22Rv1 (cell line): ENCODE results near the gene HMG20B.

ENCODE experiments used
- H3K27ac ChIP-seq: fragments of 450-650 bp; 2 replicates; pipeline ENCODE4 v1.5.1; 2017
- ZFX ChIP-seq: fragments of 450-650 bp; IDR thresholded peaks from 2 replicates; pipeline ENCODE4 v1.6.1; 2017; ENCODE audit warnings: antibody characterized with exemption, borderline replicate concordance
- TF ChIP-seq, protein P1 (sequence below): fragments of 450-650 bp; IDR thresholded peaks from 2 replicates; pipeline ENCODE4 v1.5.1; 2017; ENCODE audit warnings: mild to moderate bottlenecking

Gene HMG20B

DNA sequence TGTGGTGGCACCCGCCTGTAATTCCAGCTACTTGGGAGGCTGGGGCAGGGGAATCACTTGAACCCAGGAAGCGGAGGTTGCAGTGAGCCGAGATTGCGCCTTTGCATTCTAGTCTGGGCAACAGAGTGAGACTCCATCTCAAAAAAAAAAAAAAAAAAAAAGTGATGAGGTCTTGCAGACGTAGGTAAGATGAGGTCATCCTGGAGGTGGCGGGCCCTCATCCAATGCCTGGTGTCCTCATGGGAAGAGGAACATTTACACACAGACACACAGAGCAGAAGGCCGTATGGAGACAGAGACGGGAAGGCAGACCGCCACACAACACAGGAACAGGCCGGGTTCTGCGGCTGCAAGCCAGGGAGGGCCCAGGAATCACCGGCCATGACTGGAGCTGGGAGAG is 49.5 kb downstream of the HMG20B start:
- TF ChIP-seq, protein P1, sequence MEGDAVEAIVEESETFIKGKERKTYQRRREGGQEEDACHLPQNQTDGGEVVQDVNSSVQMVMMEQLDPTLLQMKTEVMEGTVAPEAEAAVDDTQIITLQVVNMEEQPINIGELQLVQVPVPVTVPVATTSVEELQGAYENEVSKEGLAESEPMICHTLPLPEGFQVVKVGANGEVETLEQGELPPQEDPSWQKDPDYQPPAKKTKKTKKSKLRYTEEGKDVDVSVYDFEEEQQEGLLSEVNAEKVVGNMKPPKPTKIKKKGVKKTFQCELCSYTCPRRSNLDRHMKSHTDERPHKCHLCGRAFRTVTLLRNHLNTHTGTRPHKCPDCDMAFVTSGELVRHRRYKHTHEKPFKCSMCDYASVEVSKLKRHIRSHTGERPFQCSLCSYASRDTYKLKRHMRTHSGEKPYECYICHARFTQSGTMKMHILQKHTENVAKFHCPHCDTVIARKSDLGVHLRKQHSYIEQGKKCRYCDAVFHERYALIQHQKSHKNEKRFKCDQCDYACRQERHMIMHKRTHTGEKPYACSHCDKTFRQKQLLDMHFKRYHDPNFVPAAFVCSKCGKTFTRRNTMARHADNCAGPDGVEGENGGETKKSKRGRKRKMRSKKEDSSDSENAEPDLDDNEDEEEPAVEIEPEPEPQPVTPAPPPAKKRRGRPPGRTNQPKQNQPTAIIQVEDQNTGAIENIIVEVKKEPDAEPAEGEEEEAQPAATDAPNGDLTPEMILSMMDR, result no peak
- no peak for TF ChIP-seq ZFX
- no peak overlapping the region for H3K27ac ChIP-seq

DNA sequence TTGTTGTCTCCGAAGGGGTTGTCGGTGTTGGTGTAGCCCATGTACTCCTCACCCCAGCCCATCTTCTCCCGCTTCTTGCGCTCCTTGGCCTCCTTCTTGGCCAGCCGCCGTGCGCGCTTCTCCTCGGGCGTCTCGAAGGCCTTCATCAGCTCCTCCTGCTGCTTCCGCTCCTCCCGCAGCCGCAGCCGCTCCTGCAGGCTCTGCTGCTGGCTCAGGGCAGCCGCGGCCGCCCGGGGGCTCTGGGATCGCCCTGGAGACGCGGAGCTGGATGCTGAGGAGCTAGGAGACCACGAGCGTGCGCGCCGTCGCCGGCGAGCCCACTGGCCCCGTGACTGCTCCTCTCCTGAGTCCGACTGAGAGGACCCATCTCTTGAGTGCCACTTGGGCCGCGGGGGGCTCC is 51.0 kb downstream of the HMG20B start:
- TF ChIP-seq, protein P1, result no peak
- no peak for TF ChIP-seq ZFX
- H3K27ac ChIP-seq, result no peak overlapping the region

DNA sequence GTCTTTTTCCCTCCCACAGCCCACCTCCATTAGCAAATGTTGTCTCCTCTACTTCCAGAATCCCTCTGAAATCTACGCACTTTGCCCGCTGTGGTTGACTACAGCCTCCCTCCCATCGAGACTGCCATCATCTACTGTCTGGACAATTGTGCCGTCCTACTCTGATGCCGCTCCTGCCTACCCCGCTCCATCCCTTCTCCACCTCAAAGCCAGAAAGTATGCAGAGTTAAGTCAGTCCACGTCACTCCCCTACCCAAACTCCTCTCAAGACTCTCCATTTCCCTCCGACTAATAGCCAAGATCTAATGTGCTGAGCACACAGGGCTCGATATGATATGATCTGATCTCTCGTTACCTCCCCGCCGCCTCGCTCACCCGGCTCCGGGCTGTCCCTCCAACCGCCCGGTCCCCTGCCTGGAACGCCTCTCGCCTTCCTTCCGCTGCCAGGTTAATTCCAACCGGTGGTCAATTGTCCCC is 53.3 kb downstream of the HMG20B start:
- TF ChIP-seq, protein P1, result no peak
- TF ChIP-seq ZFX, result no peak
- H3K27ac ChIP-seq, result peak overlapping the region; percentile 91

DNA sequence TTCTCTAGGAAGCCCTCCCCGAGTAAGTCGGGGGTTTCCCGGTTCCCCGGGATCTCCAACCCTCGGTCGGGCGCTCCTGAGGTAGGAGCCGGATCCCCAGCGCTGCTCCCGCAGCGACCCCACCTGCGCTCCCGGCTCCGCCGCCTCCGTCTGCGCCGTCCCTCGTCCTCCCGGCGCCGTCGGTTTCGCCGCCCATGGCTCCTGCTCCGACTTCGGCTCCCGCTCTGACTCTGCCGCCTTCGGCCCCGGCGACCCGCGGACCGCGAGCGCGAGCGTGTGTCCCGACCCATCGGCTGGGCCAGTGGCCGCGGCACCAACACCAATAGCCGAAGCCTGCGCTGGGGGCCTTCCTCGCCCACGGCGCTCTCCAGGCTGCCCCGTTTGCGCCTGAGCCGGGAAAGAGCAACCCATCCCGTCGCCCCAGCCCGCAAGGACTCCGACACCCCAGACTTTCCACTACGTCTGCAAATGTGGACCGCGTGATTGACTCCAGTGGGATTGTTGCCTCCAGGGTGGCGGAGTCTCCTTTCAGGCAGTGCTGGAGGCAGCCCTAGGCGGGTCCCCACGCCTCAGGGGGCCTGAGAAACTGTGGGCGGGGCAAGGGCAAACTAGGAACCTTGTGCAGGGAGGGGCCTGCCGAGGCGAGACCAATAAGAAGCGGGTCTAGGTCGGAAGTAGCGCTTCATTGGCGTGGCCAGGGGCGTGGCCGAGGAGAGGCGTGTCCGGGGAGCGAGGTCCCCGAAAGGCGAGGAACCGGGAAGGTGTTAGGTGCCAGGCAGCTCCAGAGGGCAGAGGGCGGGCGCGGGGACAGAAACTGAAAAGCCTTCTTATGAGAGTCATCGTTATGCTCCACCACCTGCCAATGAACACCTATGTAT is 54.0 kb downstream of the HMG20B start, which contains the start of gene CACTIN:
Gene CACTIN, minus strand, starts transcription at position 318 of the 878 bp plus-strand sequence. Its CDS starts 28 bp downstream, at position 290.
- TF ChIP-seq, protein P1, result no peak
- TF ChIP-seq ZFX, result no peak
- H3K27ac ChIP-seq, result peak within 1 kb of the TSS; percentile 91

DNA sequence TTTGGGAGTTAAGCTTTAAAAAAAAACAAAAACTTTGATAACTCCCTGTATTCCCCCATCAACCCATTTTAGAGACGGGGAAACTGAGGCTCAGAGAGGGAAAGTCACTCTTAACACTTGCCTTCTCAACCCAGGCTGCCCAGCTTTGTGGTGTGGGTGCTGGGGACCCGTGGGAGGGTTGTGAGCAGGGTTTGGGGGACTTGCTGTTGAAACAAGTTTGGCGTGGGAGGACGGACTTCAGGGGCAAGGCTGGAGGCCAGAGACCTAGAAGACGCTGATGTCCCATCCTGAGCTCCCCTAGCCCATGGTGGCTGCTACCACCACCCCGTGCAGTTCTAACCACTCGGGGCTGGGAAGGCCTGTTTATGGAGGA is 54.6 kb downstream of the HMG20B start:
- H3K27ac ChIP-seq, result peak overlapping the region; percentile 91
- TF ChIP-seq, protein P1, result no peak
- no peak for TF ChIP-seq ZFX
